Karpas-422 (cell line): ENCODE measurements around the gene TCF25. TPM values are rescaled to one million over a fixed set of nuclear protein-coding genes. Genes with fewer than 3 reads are reported as not detected.
A peak's percentile ranks its signal among the peaks of the same experiment; 100 is the strongest.

Experiments
- DNase-seq: peaks from one replicate; pipeline ENCODE4 v3.0.0-alpha.2; 2015
- H2AFZ ChIP-seq: fragments of 200-600 bp; sonication (generic); 2 replicates; pipeline ENCODE4 v1.6.1; 2014; ENCODE audit warnings: antibody characterized with exemption, low read length, mixed read lengths
- H3K27ac ChIP-seq: fragments of 200-600 bp; sonication (generic); 2 replicates; pipeline ENCODE4 v1.5.1; 2014; ENCODE audit warnings: mild to moderate bottlenecking, low read length, moderate library complexity
- H3K27me3 ChIP-seq: fragments of 200-600 bp; sonication (generic); 2 replicates; pipeline ENCODE4 v1.6.1; 2014; ENCODE audit warnings: low read length, mixed read lengths
- H3K36me3 ChIP-seq: fragments of 200-600 bp; sonication (generic); 2 replicates; pipeline ENCODE4 v1.6.1; 2014; ENCODE audit warnings: low read length, mixed read lengths; ENCODE audit not compliant: insufficient read depth
- H3K4me1 ChIP-seq: fragments of 200-600 bp; sonication (generic); 2 replicates; pipeline ENCODE4 v1.6.1; 2014; ENCODE audit warnings: mild to moderate bottlenecking, low read length, mixed read lengths
- H3K4me2 ChIP-seq: fragments of 200-600 bp; sonication (generic); 2 replicates; pipeline ENCODE4 v1.6.1; 2014; ENCODE audit warnings: low read length, low read depth, mild to moderate bottlenecking; ENCODE audit not compliant: poor library complexity, severe bottlenecking
- H3K4me3 ChIP-seq: fragments of 200-600 bp; sonication (generic); 2 replicates; pipeline ENCODE4 v1.5.1; 2014; ENCODE audit warnings: mild to moderate bottlenecking, antibody characterized with exemption, low read length, mixed read lengths
- H3K79me2 ChIP-seq: fragments of 200-600 bp; sonication (generic); 2 replicates; pipeline ENCODE4 v1.6.1; 2014; ENCODE audit warnings: mild to moderate bottlenecking, low read length, mixed read lengths
- H3K9ac ChIP-seq: fragments of 200-600 bp; sonication (generic); 2 replicates; pipeline ENCODE4 v1.6.0; 2014; ENCODE audit warnings: low read length
- H3K9me2 ChIP-seq: fragments of 200-600 bp; sonication (generic), shearing (Covaris generic); replicated peaks from 2 replicates; pipeline ENCODE4 v1.6.0; 2014; ENCODE audit warnings: mild to moderate bottlenecking, low read length, moderate library complexity; ENCODE audit not compliant: insufficient read depth
- H3K9me3 ChIP-seq: fragments of 300-700, 200-600 bp; sonication (generic); 2 replicates; pipeline ENCODE4 v1.6.1; 2014; ENCODE audit warnings: low read length, mixed read lengths
- H4K20me1 ChIP-seq: fragments of 200-600 bp; sonication (generic); 2 replicates; pipeline ENCODE4 v1.6.1; 2014; ENCODE audit warnings: mild to moderate bottlenecking, antibody characterized with exemption, low read length, low read depth; ENCODE audit not compliant: insufficient read depth
- total RNA-seq: library from RNA; depleted of rRNA; stranded (reverse); fragments of >200 nt; shearing (Covaris generic); gene quantifications from 2 replicates; pipeline ENCODE4 v1.2.3, GENCODE V29; 2014; ENCODE audit warnings: low replicate concordance

TCF25 gene
- total RNA-seq, 1 experiment from 2014 or later = 71.8 TPM

DNA sequence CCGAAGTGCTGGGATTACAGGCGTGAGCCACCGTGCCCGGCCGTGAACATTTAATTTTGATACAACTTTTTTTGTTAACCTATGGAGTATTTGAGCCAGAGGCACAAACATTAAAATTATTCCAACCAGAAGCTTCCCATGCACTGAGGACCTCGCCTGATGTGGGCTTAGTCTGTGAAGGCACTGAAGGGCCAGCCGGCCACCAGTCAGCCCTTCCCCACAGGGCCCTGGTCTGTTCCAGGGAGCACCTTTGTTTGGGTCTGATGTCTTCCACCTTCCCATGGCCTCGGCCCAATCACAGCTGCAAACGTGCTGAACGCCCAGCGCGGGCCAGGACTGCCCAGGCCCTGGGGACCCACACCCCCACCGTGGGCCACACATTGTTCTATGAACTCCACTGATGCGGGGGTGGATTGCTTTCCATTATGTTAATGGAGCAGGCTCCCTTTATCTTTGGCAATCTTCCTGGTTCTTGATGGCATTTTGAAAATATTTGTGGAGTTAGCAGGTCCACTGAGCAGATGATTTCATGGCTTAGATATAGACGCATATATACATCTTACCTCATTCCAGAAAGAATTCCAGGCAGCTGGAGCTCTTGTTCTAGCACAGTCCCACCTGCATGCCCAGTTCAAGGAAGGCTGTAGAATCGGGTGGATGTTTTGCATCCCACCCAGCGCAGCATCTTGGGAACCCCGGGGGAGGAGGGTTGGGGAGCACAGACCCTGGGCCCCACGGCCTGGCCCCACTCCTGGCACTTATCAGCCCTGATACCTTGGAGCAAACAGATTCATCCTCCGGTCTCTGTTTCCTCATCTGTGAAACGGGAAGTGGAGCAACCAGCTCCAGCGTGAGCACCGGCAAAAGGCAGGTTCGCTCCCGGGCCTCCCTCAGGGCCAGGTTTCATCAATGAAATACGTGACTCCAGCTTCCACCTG is 30.7 kb upstream of the TCF25 start:
- no peak overlapping the region for H2AFZ ChIP-seq
- DNase-seq = no peak
- H3K9me2 ChIP-seq = no peaks in the 10 kb centered on the region
- peaks cover 32% of the 10 kb centered on the region for H3K4me1 ChIP-seq
- H3K36me3 ChIP-seq = no peaks in the 10 kb centered on the region
- H3K9ac ChIP-seq = no peak overlapping the region
- no peak overlapping the region for H3K4me2 ChIP-seq
- no peaks in the 10 kb centered on the region for H4K20me1 ChIP-seq
- H3K27ac ChIP-seq = no peak overlapping the region
- H3K4me3 ChIP-seq = no peak overlapping the region
- no peaks in the 10 kb centered on the region for H3K27me3 ChIP-seq
- H3K9me3 ChIP-seq = no peaks in the 10 kb centered on the region
- H3K79me2 ChIP-seq = no peaks in the 10 kb centered on the region

DNA sequence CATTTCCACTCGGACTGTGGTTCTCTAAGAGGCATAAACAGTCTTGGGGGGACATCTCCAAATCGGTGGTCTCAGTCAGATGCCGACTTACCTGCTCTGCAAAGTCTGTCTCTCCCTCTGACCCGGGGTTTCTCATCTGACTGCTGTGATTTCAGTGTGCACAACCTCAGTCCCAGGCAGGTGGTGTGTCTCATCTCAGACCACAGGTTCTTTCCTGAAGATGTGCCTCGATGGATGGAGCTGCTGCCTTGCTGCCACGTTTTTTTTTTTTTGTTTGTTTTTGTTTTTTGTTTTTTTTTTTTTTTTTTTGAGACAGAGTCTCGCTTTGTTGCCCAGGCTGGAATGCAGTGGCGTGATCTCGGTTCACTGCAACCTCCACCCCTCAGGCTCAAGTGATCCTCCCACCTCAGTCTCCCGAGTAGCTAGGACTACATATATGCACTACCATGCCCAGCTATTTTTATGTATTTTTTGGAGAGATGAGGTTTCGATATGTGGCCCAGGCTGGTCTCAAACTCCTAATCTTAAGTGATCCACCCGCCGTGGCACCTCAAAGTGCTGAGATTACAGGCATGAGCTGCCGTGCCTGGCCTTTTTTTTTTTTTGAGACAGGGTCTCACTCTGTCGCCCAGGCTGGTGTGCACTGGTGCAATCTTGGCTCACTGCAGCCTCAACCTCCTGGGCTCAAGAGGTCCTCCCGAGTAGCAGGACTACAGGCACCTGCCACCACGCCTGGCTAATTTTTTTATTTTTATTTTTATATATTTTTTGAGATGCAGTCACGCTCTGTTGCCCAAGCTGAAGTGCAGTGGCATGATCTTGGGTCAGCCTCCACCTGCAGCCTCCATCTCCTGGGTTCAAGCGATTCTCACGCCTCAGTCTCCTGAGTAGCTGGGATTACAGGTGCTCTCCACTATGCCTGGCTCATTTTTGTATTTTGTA is 29.7 kb upstream of the TCF25 start:
- Histone ChIP-seq H4K20me1 (no peaks in the 10 kb centered on the region), H3K9me3 (no peaks in the 10 kb centered on the region), H3K27me3 (no peaks in the 10 kb centered on the region), H3K4me3 (no peak overlapping the region), H3K4me1 (peaks cover 23% of the 10 kb centered on the region), H3K36me3 (no peaks in the 10 kb centered on the region), H3K9ac (no peak overlapping the region), H3K9me2 (no peaks in the 10 kb centered on the region), H3K4me2 (no peak overlapping the region), H3K79me2 (no peaks in the 10 kb centered on the region), H3K27ac (no peak overlapping the region), H2AFZ (no peak overlapping the region)
- no peak for DNase-seq

DNA sequence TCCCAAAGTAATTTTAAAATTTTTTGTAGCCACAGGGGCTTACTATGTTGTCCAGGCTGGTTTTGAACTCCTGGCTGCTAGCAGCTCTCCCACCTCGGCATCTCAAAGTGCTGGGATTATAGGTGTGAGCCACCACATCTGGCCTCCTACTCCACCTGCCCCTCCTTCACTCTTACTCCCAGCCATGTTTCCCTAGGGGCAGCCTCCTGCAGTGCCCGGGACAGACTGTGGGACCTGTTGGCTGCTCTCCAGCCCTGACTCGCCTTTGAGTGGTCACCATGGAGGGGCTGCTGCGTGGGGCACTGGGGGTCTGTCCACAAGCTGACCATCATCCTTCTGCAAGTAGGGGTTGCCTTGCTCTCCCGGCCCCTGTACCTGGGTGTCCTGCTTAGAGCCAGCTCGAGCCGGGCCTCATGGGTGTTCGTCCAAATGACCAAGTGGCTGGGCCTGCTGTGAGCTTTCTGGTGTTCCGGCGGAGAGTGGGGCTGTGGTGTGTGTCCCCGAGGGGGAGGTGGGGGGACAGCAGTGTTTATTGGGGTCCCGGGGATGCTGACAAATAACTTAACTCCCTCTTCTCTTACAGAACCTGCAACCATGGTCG is 28.6 kb upstream of the TCF25 start:
- Histone ChIP-seq H3K36me3 (no peaks in the 10 kb centered on the region), H3K4me1 (peaks cover 21% of the 10 kb centered on the region)

DNA sequence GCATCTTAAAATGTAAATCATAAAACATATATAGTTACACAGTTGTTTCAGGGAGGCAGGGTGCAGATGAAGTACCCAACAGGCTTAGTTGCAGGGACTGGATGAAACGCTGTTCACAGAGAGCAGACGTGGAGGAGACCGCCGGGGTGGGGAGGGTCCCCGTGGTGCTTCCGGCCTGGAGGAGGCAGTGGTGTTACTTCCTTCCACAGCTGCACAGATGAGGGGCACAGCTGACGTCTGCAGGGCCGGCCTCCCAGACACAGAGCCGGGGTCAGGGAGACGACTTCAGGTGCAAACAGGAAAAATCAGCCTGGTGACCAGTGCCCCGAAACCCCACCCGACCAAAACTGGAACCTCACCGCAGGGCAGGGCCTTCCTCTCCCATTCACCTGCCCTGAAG is 28.0 kb upstream of the TCF25 start:
- Histone ChIP-seq H3K9me3 (no peaks in the 10 kb centered on the region), H3K4me3 (no peak overlapping the region), H3K36me3 (no peaks in the 10 kb centered on the region), H3K9ac (no peak overlapping the region), H2AFZ (no peak overlapping the region; the same call in 1 of the 2 replicates), H3K9me2 (no peaks in the 10 kb centered on the region), H3K27me3 (no peaks in the 10 kb centered on the region), H3K4me1 (peaks cover 21% of the 10 kb centered on the region), H3K27ac (no peak overlapping the region), H3K79me2 (no peaks in the 10 kb centered on the region), H4K20me1 (no peaks in the 10 kb centered on the region), H3K4me2 (peak overlapping the region; percentile 9)
- no peak for DNase-seq

More for the DNA sequence above, 28.6 kb upstream of the TCF25 start:
- Histone ChIP-seq H3K9ac (no peak overlapping the region), H3K27me3 (no peaks in the 10 kb centered on the region), H3K27ac (no peak overlapping the region), H3K9me2 (no peaks in the 10 kb centered on the region), H3K4me2 (no peak overlapping the region), H4K20me1 (no peaks in the 10 kb centered on the region), H2AFZ (no peak overlapping the region), H3K4me3 (no peak overlapping the region), H3K79me2 (no peaks in the 10 kb centered on the region), H3K9me3 (no peaks in the 10 kb centered on the region)
- no peak for DNase-seq

DNA sequence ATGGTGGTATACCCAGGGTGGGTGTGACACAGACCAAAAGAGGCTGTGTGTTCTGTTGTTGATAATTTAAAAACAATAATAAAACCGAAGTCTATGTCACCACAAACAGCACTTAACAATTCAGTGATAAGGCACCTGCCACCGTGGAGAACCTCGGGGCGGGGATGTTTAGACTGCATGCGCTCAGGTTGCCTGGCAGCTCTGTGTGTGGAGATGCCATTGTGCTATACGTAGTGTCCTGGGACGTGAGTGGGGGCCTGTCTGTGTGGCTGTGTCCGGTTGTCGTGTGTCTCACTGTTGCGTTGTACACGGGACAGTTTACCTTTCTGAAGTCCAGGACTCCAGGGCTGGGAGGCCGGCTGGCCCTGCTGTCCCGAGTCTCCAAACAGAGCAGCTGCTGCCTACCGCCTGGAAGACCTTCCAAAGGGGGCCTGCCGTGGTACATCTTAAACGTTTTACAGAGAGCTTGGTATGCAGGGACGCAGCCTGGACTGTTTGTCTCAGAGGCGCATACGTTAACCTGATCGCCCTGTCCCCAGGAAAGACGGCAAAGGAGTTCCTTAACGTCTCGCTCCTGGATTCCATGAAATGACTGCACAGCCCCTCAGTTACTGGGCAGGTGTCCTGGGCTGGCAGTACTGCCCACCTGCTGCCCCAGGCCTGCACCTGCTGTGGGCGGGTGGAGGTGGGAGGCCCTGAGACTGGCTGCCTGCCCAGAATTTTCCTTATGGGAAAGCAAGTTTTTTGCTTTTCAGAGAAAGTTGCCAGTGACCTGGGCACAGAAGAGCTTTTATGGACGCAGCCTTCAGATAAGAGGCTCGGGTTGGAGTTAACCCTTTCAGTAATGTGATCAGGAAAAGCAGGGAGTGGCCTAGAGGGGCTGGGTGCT is 26.1 kb upstream of the TCF25 start:
- Histone ChIP-seq H4K20me1 (no peaks in the 10 kb centered on the region), H3K4me1 (peaks cover 15% of the 10 kb centered on the region), H3K9me2 (no peaks in the 10 kb centered on the region), H3K4me2 (no peak overlapping the region), H3K27me3 (no peaks in the 10 kb centered on the region), H3K9ac (no peak overlapping the region), H3K79me2 (no peaks in the 10 kb centered on the region), H3K27ac (no peak overlapping the region), H2AFZ (no peak overlapping the region), H3K9me3 (no peaks in the 10 kb centered on the region), H3K4me3 (no peak overlapping the region), H3K36me3 (no peaks in the 10 kb centered on the region)
- DNase-seq = no peak

DNA sequence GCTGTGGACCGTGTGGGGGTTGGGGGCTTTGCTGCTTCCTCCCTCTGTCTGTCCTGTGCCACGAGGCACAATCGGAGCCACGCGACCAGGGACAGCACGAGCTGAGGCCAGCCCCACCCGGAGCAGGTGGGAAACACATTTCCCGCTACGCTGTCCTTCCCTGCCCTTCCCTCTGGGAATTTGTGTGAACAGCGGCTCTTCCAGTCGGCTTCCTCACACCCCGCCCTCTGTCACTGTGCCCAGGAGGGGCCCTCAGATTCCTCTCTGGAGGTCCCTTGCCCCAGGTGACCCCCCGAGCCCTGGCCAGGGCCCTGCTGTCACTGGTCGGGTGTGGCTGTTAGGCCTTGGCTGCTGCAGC is 25.5 kb upstream of the TCF25 start:
- H3K27ac ChIP-seq = no peak overlapping the region
- no peaks in the 10 kb centered on the region for H3K9me2 ChIP-seq
- no peak for DNase-seq

DNA sequence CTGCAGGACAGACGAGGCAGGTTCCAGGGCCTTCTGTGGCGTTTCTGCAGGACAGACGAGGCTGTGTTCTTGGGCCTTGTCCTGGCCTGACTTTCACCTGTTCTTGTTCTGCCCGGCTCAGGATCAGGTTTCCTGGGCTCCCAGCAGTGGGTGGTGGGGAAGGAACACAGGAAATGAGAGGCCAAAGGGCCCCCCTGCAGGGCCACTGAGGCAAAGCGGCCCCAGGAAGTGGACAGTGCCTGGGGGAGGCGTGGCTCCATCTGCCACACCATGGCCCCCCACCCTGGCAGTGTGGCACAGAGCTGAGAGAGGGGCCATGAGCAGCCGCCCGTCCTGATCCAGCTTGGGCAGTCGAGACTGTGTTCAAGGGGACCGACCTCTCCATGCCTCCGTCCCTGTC is 24.4 kb upstream of the TCF25 start:
- Histone ChIP-seq H3K4me1 (peaks cover 11% of the 10 kb centered on the region), H3K36me3 (no peaks in the 10 kb centered on the region), H3K4me3 (no peak overlapping the region), H3K9ac (no peak overlapping the region), H3K79me2 (no peaks in the 10 kb centered on the region), H3K27me3 (no peaks in the 10 kb centered on the region), H3K27ac (no peak overlapping the region), H3K4me2 (no peak overlapping the region), H4K20me1 (no peaks in the 10 kb centered on the region), H3K9me3 (no peaks in the 10 kb centered on the region), H3K9me2 (no peaks in the 10 kb centered on the region), H2AFZ (no peak overlapping the region)
- no peak for DNase-seq

More for the DNA sequence above, 25.5 kb upstream of the TCF25 start:
- H3K4me3 ChIP-seq = no peak overlapping the region
- no peaks in the 10 kb centered on the region for H3K9me3 ChIP-seq
- no peaks in the 10 kb centered on the region for H4K20me1 ChIP-seq
- H3K9ac ChIP-seq = no peak overlapping the region
- H3K36me3 ChIP-seq = no peaks in the 10 kb centered on the region
- H2AFZ ChIP-seq = no peak overlapping the region
- no peak overlapping the region for H3K4me2 ChIP-seq
- H3K4me1 ChIP-seq = peaks cover 15% of the 10 kb centered on the region
- H3K27me3 ChIP-seq = no peaks in the 10 kb centered on the region
- no peaks in the 10 kb centered on the region for H3K79me2 ChIP-seq
